Activated CD8-positive, alpha-beta memory T cell treated with anti-CD3 and anti-CD28 coated beads, Interleukin-2, amount 10 ng/mL, durations not matched to agents 7 days and 5 days (primary cell): ENCODE results near the gene PDZK1IP1. TPM values are rescaled to one million over a fixed set of nuclear protein-coding genes. Genes with fewer than 3 reads are reported as not detected.

Source experiments
- ATAC-seq: fragments of 150-1000 bp; cut with Tn5 transposase; one replicate; pipeline ENCODE4 v1.10.0; 2021; ENCODE audit warnings: moderate library complexity
- CTCF ChIA-PET: fragments of 350-600 bp; sonication (Branson Sonifier 250); formaldehyde crosslinking; loops from one replicate; lab custom pipeline; 2021; ENCODE audit warnings: antibody characterized with exemption; lab: Charles Lee
- DNase-seq: peaks from one replicate; pipeline ENCODE4 v3.0.0-alpha.2; 2020
- H3K27ac Mint-ChIP-seq: one replicate; pipeline ENCODE4 v1.8.0; 2021; ENCODE audit warnings: mild to moderate bottlenecking, mixed read lengths
- H3K27me3 Mint-ChIP-seq: one replicate; pipeline ENCODE4 v1.8.0; 2021; ENCODE audit warnings: mixed read lengths
- H3K36me3 Mint-ChIP-seq: one replicate; pipeline ENCODE4 v1.8.0; 2021; ENCODE audit warnings: mild to moderate bottlenecking, mixed read lengths
- H3K4me1 Mint-ChIP-seq: one replicate; pipeline ENCODE4 v1.8.0; 2021; ENCODE audit warnings: mixed read lengths
- H3K4me3 Mint-ChIP-seq: one replicate; pipeline ENCODE4 v1.8.0; 2021; ENCODE audit warnings: mild to moderate bottlenecking, moderate library complexity, mixed read lengths
- H3K9me3 Mint-ChIP-seq: one replicate; pipeline ENCODE4 v1.8.0; 2022; ENCODE audit warnings: low read depth, mixed read lengths
- total RNA-seq, 2 experiments: library from RNA; stranded (reverse); gene quantifications; one replicate each; pipeline ENCODE4 v1.2.3, GENCODE V29; 2021

The PDZK1IP1 gene
- total RNA-seq, 2 experiments from 2014 or later, result not detected

DNA sequence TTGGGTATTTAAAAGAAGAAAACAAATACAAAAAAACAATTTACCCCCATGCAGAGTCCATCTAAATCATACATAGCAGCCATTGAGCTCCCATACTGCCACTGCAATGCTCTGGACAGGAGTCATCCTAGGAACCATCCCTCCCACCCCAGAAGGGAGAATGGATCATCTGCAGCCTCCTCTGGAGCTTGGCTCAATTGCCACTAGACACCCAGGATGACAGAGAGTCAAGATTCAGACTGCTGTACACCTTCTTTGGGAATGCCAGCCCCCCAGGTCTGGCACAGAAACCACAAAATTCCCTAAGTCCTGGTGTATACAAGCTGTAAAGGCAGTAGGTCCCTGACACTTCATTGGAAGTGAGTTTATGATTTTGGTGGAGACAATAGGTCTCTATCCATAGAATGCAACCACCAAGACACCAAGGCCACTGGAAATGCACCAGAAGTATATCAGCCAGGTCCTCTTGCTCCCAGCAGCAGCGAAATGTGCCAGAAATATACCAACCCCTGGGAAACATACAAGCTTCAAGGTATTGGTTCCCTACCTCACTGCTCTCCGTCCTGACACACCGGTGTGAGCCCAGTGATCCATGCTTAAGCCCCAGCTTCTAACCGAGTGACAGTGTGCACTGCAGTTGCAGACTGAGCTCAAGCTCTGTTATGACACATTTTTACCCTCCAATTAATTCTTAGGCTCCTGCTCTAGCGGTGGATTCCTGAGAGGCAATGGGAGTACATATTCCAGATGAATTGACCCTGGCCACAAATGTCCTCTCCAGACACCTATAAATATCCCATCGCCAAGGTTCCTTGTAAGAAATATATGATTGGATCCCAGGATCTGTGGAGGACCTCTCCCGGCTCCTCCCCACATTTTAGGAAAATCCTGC, 37.8 kb upstream of the PDZK1IP1 start:
- no peaks in the 10 kb centered on the region for H3K9me3 Mint-ChIP-seq
- H3K4me1 Mint-ChIP-seq, result peaks cover 16% of the 10 kb centered on the region
- no peak for DNase-seq
- H3K27me3 Mint-ChIP-seq, result peaks cover 66% of the 10 kb centered on the region
- no peak overlapping the region for H3K27ac Mint-ChIP-seq
- H3K36me3 Mint-ChIP-seq, result no peaks in the 10 kb centered on the region
- H3K4me3 Mint-ChIP-seq, result no peak overlapping the region
- ATAC-seq, result no peak
- CTCF ChIA-PET, result interaction anchor here (0.9 to 1.6 kb wide), 6 partner anchors 8 to 483 kb away, joined by 3 to 5 read pairs (median 4); no protein-coding TSS in a partner anchor

DNA sequence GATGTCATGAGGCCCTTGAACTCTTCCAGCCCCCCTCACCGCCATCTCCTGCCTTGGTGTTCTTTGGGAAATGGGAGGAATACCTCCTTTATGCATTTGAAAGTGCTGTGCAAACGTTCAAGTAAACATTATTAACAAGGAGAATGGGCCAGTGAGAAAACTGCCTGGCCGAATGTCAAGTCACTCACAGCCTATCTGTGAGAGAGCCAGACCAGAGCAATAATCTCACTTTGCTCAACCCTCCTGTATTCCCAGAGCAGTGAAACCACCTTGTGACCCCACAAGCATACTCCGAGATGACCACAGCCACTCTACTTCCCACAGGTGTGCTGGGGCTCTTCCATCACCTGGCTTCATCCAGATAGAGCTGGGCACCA, 37.0 kb upstream of the PDZK1IP1 start:
- Mint-ChIP-seq H3K27me3 (peaks cover 61% of the 10 kb centered on the region), H3K4me1 (peaks cover 14% of the 10 kb centered on the region), H3K36me3 (no peaks in the 10 kb centered on the region), H3K4me3 (no peak overlapping the region), H3K27ac (no peak overlapping the region), H3K9me3 (no peaks in the 10 kb centered on the region)
- ATAC-seq, result no peak
- no peak for DNase-seq
- CTCF ChIA-PET, result interaction anchor here (1.0 to 1.6 kb wide), 5 partner anchors 9 to 223 kb away, joined by 3 to 5 read pairs (median 4); no protein-coding TSS in a partner anchor

DNA sequence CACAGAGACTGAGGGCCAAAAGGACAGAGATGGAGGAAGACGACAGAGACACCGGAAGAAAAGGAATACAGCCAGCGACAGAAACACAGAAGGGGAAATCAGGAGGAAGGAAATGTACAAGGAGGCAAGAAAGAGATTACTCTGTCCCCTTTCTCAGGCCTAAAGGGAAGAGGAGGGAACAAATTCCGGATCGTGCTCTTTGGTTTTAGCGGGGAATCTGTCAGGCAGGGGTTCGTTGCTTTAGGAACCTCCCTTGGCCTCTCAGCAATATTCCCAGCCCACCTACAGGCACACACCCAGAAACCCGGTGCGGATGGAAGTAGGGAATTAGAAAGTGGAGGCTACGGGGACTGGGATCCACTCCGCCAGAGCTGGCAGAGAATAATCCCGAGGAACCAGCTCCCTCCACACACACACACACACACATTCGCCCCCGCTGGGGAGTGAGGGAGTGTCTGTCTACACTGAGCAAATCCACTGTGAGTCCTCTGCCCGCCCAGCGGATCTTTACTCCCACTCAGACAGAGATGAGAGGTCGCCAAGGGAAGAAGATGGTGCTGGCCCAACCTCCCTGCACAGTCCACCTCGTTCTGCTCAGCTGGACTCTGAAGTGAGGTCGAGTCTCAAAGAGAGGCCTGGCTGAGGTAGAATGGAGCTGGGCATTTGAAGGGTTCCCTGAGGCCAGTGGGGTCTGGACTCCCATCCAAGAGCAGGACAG, 36.4 kb upstream of the PDZK1IP1 start:
- peaks cover 58% of the 10 kb centered on the region for H3K27me3 Mint-ChIP-seq
- H3K9me3 Mint-ChIP-seq, result no peaks in the 10 kb centered on the region
- H3K27ac Mint-ChIP-seq, result no peak overlapping the region
- CTCF ChIA-PET, result interaction anchor here (1.3 to 1.6 kb wide), 2 partner anchors 9 to 33 kb away, joined by 4 read pairs; no protein-coding TSS in a partner anchor
- no peak for DNase-seq
- peaks cover 9% of the 10 kb centered on the region for H3K4me1 Mint-ChIP-seq
- H3K4me3 Mint-ChIP-seq, result peak overlapping the region; percentile 4
- no peak for ATAC-seq
- H3K36me3 Mint-ChIP-seq, result no peaks in the 10 kb centered on the region

DNA sequence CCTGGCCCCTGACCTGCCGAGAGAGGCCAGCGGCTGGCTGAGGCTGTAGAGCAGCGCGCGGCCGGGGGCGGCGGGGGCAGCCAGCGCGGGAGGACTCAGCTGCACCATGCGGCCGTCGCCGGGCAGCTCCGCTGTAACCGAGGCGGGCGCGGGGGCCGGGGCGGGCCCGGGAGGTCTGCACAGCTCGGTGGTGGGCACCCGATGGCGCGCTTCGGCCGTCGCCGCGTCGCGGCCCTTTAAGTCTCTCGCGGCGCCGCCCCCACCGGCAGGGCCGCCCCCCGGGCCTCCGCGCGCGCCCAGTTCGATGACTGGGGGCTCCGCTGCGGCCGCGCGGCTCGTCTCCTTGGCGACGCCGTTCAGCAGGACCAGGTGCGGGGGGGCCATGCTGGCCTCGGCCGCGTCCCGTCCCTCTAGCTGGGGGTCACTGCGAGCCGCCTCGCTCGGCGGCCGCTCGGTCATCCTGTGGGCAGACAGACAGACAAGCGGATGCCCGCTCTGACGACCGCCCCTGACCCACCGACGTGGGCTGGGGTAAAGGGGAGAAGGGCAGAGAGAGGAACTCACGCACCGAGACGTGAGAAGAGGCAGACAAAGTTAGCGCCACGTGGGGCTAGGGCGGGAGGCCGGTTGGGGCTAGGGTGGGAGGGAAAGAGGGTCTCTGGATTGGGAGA, 35.7 kb upstream of the PDZK1IP1 start:
- peak overlapping the region; percentile 4 for H3K4me3 Mint-ChIP-seq
- no peak for ATAC-seq
- CTCF ChIA-PET, result no interaction called here
- H3K9me3 Mint-ChIP-seq, result no peaks in the 10 kb centered on the region
- peaks cover 52% of the 10 kb centered on the region for H3K27me3 Mint-ChIP-seq
- no peak for DNase-seq
- H3K4me1 Mint-ChIP-seq, result peaks cover 8% of the 10 kb centered on the region
- H3K27ac Mint-ChIP-seq, result no peak overlapping the region
- H3K36me3 Mint-ChIP-seq, result no peaks in the 10 kb centered on the region

DNA sequence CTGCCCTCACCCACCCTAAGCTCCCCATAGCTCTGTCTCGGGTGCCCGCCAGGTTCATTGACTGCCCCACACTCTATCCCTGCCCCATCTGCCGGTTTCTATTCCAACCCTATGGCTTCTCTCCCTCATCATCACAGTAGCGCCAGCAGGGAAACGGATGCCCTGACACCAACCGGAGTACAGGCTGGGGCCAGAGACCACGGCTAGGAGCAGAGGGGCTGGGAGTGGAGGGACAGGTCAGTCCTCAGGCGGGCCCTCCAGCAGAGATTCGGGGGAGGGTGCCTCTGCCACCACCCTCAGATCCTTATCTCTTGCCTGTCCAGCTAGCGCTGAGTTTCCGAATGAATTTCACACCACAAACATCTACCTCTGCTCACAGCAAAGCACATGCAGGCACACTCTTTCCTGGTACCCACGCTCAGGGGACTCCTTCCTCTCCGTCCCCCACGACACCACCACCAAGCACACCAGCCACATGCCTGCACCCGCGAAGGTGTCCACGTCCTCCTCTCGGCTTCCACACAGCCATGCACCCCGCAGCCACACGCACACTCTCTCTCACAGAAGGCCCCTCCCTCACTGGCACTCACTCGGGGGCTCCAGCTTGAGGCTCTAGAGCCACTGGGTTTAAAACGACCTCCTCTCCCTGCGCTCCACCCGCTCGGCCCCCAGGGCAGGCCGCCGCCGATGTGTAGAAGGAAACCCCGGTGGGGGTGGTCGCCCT, 35.0 kb upstream of the PDZK1IP1 start:
- CTCF ChIA-PET, result interaction anchor here (0.9 kb wide), 1 partner anchor 32 kb away, joined by 3 read pairs; no protein-coding TSS in a partner anchor
- DNase-seq (no peak), ATAC-seq (no peak)
- Mint-ChIP-seq H3K4me3 (no peak overlapping the region), H3K36me3 (no peaks in the 10 kb centered on the region), H3K27ac (no peak overlapping the region), H3K9me3 (no peaks in the 10 kb centered on the region), H3K27me3 (peaks cover 44% of the 10 kb centered on the region), H3K4me1 (peaks cover 4% of the 10 kb centered on the region)

DNA sequence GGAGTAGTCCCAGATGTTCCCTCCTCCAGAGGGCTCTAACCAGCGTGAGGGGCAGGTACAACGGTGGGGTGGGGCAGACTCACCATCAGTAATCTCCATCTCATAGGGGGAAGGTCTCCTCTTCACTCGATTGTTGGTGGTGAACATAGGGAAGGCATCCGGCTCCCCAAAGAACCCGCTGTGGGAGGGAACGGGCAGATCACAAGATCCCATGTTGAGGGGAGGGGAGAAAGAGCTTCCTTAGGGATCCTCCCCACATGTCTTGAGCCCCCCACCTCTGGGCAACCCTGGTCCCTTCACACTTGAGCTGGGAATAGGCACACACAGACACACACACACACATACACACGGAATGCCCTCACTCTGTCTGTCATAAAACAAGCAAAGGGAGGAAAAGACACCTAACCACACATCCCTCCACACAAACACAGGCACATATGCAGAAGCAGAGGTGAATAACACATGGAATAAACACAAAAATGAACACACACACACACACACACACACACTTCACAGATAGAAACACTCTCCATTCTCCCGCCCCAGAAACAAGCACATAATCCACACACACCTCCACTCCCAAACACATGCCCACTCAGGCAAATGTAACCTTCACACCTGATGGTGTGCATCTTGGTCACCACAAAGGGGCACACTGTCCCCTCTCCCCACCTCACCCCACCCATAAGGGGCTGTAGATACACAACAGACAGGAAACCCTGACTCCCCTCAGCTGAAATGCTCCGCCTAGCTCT, 34.3 kb upstream of the PDZK1IP1 start:
- no peaks in the 10 kb centered on the region for H3K36me3 Mint-ChIP-seq
- CTCF ChIA-PET, result interaction anchor here (0.9 kb wide), 1 partner anchor 32 kb away, joined by 3 read pairs; no protein-coding TSS in a partner anchor
- no peak overlapping the region for H3K27ac Mint-ChIP-seq
- no peak for ATAC-seq
- H3K4me3 Mint-ChIP-seq, result no peak overlapping the region
- peaks cover 37% of the 10 kb centered on the region for H3K27me3 Mint-ChIP-seq
- H3K9me3 Mint-ChIP-seq, result no peaks in the 10 kb centered on the region
- DNase-seq, result no peak
- peaks cover 3% of the 10 kb centered on the region for H3K4me1 Mint-ChIP-seq

DNA sequence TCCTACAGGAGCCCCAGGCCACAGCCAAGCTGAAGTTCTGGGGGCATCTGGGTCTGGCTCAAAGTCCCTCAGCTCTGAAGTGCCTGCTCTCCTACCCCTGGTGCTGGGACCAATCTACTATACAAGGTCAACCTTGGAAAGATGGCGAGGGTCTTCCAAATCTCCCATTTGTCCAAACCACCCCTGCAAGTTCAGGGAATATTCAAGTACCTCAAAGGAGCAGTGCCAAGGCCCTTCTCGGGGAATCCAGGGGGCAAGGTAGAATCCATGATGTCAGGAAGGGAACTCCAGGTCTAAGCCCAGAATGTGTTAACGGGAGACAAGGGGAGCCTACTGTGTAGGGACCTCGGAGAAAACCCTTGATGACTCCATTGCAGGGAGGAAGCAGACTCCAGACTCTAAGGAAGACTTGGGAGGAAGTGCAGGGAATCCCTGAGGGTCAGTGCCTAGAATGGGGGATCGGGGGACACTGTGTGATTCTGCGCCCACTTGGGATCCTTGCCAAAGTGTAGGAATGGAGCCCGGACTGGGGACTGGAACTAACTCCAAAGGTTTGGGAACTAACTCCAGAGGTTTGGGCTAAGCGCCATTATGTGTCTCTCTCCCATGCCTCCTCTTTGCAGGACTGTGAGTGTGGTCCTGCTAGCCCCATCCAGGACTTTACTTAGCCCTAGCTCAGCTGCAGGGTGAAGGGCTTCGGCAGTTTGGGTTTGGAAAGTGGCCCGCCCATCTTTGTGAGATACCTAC, 33.5 kb upstream of the PDZK1IP1 start:
- no peaks in the 10 kb centered on the region for H3K9me3 Mint-ChIP-seq

DNA sequence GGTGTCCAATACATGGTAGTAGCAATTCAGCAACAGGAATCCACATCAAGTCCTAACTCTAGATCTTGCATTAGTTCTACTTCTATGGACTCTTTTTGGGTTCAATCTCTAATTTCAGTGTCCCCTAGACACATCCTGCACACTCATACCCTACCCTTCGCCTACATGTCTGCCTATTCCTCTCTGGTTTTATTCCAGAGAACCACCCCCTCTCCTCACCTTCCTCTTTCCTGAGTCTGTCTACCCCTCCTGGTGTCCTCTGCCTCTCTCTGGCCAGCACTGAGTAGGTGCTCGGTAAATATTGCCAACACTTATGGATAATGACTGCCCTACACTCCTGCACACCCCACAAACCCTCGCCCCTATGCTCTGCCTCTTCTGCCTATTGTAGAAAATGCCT, 32.6 kb upstream of the PDZK1IP1 start:
- H3K27ac Mint-ChIP-seq, result peak overlapping the region; percentile 25
- ATAC-seq, result no peak
- H3K4me3 Mint-ChIP-seq, result no peak overlapping the region
- peaks cover 21% of the 10 kb centered on the region for H3K27me3 Mint-ChIP-seq
- peaks cover 3% of the 10 kb centered on the region for H3K4me1 Mint-ChIP-seq
- CTCF ChIA-PET, result interaction anchor here (1.1 to 1.8 kb wide), 2 partner anchors 43 to 215 kb away, joined by 3 to 8 read pairs; partner anchors contain the start of gene FOXD2
- H3K36me3 Mint-ChIP-seq, result no peaks in the 10 kb centered on the region
- no peaks in the 10 kb centered on the region for H3K9me3 Mint-ChIP-seq
- DNase-seq, result no peak

More for the DNA sequence above, 33.5 kb upstream of the PDZK1IP1 start:
- DNase-seq (no peak), ATAC-seq (no peak)
- Mint-ChIP-seq H3K27ac (no peak overlapping the region), H3K27me3 (peaks cover 29% of the 10 kb centered on the region), H3K4me1 (peaks cover 3% of the 10 kb centered on the region), H3K36me3 (no peaks in the 10 kb centered on the region), H3K4me3 (no peak overlapping the region)
- CTCF ChIA-PET, result interaction anchor here (0.9 kb wide), 1 partner anchor 31 kb away, joined by 3 read pairs; no protein-coding TSS in a partner anchor

DNA sequence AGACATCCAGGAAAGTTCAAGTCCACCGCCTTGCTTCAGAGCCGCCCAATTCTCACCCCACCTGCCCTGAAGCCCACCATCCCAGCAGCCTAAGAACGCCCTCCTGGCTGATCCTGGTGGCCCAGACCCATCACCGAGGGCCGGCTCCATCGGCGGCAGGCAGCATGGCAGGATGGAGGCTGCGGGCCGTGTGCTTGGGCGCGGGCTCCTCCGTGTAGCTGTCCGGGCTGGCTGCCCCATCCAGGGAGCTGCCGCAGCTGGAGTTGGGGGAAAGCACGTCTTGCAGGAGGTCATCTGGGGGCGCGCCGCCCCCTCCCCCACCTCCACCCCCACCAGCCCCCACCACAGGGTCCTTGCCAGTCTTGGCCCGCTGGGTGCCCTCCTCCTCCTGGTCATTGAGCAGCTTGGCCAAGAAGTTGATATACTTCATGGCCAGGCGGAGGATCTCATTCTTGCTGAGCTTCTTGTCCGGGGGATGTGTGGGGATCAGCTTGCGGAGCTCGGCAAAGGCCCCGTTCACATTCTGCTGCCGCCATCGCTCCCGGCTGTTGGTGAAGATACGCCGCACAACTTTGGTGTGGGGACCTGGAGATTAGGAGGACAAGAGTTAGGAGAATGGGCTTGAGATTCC, 29.9 kb upstream of the PDZK1IP1 start:
- ATAC-seq (no peak), DNase-seq (no peak)
- Mint-ChIP-seq H3K4me3 (no peak overlapping the region), H3K9me3 (no peaks in the 10 kb centered on the region), H3K4me1 (no peaks in the 10 kb centered on the region), H3K27me3 (peaks cover 2% of the 10 kb centered on the region), H3K36me3 (no peaks in the 10 kb centered on the region), H3K27ac (no peak overlapping the region)
- CTCF ChIA-PET, result interaction anchor here (1.7 to 2.1 kb wide), 2 partner anchors 27 to 40 kb away, joined by 4 to 7 read pairs; no protein-coding TSS in a partner anchor

DNA sequence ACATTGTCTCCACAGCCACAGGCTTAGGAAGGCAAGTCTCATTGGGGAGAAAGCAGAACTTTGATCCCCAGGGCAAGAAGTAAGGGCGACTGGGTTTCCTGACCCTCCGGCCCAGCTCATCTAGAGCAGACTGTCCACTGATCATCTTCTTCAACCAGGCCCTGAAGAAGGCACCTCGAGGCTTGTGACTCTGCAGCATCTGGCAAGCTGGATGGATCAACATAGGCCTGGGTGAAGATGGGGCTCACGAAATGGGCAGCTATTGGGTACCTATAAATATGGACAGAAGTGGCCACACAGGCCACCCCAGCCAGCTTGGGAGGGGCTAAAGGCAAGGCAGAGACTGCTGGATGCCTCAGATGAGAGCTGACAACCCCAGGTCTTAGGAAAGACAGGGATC, 29.2 kb upstream of the PDZK1IP1 start:
- ATAC-seq, result no peak
- CTCF ChIA-PET, result interaction anchor here (2.1 kb wide), 1 partner anchor 26 kb away, joined by 7 read pairs; no protein-coding TSS in a partner anchor
- H3K27ac Mint-ChIP-seq, result no peak overlapping the region
- H3K4me3 Mint-ChIP-seq, result no peak overlapping the region
- no peaks in the 10 kb centered on the region for H3K9me3 Mint-ChIP-seq
- H3K27me3 Mint-ChIP-seq, result peaks cover 2% of the 10 kb centered on the region
- no peaks in the 10 kb centered on the region for H3K4me1 Mint-ChIP-seq
- DNase-seq, result no peak
- H3K36me3 Mint-ChIP-seq, result no peaks in the 10 kb centered on the region
